HCT116 (cell line): ENCODE data around the gene CACNA1C. TPM values are rescaled to one million over a fixed set of nuclear protein-coding genes. Genes with fewer than 3 reads are reported as not detected.

Experiments
- ATAC-seq: fragments of 200-7000 bp; cut with Tn5 transposase; 2 replicates; pipeline ENCODE4 v1.9.1; 2020; ENCODE audit warnings: mild to moderate bottlenecking, moderate library complexity
- BruUV-seq: library from RNA; stranded (reverse); fragments of 400-500 nt; replicated peaks from 2 replicates; lab custom pipeline; 2021; lab: Mats Ljungman, UMichigan
- CTCF ChIA-PET: fragments of 300-600 bp; sonication (Branson Sonifier 250); formaldehyde crosslinking; loops from one replicate; lab custom pipeline; 2021; ENCODE audit warnings: antibody characterized with exemption; lab: Charles Lee
- POLR2A ChIA-PET: fragments of 300-600, 350-600 bp; sonication (Branson Sonifier 250); formaldehyde crosslinking; loops from one replicate; lab custom pipeline; 2021; ENCODE audit warnings: antibody characterized with exemption; lab: Charles Lee
- RAD21 ChIA-PET, 2 experiments: fragments of 300-600 bp; sonication (Branson Sonifier 250); formaldehyde crosslinking; loops; one replicate each; lab custom pipeline; 2023; ENCODE audit warnings: low total read pairs in 2 of 2; ENCODE audit not compliant: uncharacterized antibody in 2 of 2, unreplicated experiment in 2 of 2, low non-redundant PET in 1 of 2; lab: Charles Lee
- DNase-seq: peaks from one replicate; pipeline ENCODE4 v3.0.0-alpha.2; 2010; ENCODE audit warnings: low read depth, low spot score
- H2AFZ ChIP-seq: fragments of 200-600 bp; shearing (Covaris generic), sonication (generic); 2 replicates; pipeline ENCODE4 v1.6.1; 2017; ENCODE audit warnings: low read depth, mixed run types, mixed read lengths, antibody characterized with exemption, low read length; ENCODE audit not compliant: poor library complexity, severe bottlenecking
- H3K27ac ChIP-seq: 2 replicates; pipeline ENCODE4 v1.5.1; 2012; ENCODE audit warnings: low read depth, low read length
- H3K27me3 ChIP-seq: fragments of 200-600 bp; sonication (generic); 2 replicates; pipeline ENCODE4 v1.6.1; 2016; ENCODE audit warnings: mixed run types, low read length, mixed read lengths; ENCODE audit not compliant: insufficient read depth
- H3K36me3 ChIP-seq, 2 experiments: fragments of 200-500 bp in 1 of 2; fragments of 200-600 bp in 1 of 2; sonication (Bioruptor generic) in 1 of 2; sonication (generic) in 1 of 2; 2 replicates each; pipeline versions ENCODE4 v1.5.1 to v1.6.1; 2014 to 2016; ENCODE audit warnings: low read length in 2 of 2, inconsistent platforms in 1 of 2, mixed read lengths in 1 of 2, mixed run types in 1 of 2; ENCODE audit not compliant: insufficient read depth in 2 of 2, control insufficient read depth in 1 of 2
- H3K4me1 ChIP-seq, 2 experiments: fragments of 200-600 bp in 1 of 2; sonication (generic) in 1 of 2; 2 replicates each; pipeline versions ENCODE4 v1.5.1 to v1.6.1; 2012 to 2017; ENCODE audit warnings: low read length in 2 of 2, inconsistent platforms in 1 of 2, mild to moderate bottlenecking in 1 of 2, mixed read lengths in 1 of 2, mixed run types in 1 of 2, moderate library complexity in 1 of 2; ENCODE audit not compliant: insufficient read depth in 2 of 2, control insufficient read depth in 1 of 2
- H3K4me2 ChIP-seq: fragments of 200-600 bp; sonication (generic); 2 replicates; pipeline ENCODE4 v1.6.1; 2017; ENCODE audit warnings: mixed run types, low read length, mixed read lengths
- H3K4me3 ChIP-seq, 2 experiments: fragments of 200-600 bp in 1 of 2; sonication (generic) in 1 of 2; replicated peaks in 1 of 2; 2 replicates each; pipeline ENCODE4 v1.5.1; 2011 to 2016; ENCODE audit warnings: low read length in 2 of 2, control low read depth in 1 of 2, low read depth in 1 of 2, mild to moderate bottlenecking in 1 of 2, mixed read lengths in 1 of 2, mixed run types in 1 of 2
- H3K79me2 ChIP-seq: fragments of 200-600 bp; sonication (generic); 2 replicates; pipeline ENCODE4 v1.6.1; 2017; ENCODE audit warnings: mild to moderate bottlenecking, mixed run types, low read length, moderate library complexity, mixed read lengths; ENCODE audit not compliant: insufficient read depth
- H3K9ac ChIP-seq: fragments of 200-600 bp; sonication (generic); 2 replicates; pipeline ENCODE4 v1.6.1; 2016; ENCODE audit warnings: low read length, mixed read lengths
- H3K9me2 ChIP-seq: fragments of 200-600 bp; sonication (generic), shearing (Covaris generic); 2 replicates; pipeline ENCODE4 v1.6.1; 2017; ENCODE audit warnings: mixed run types, mild to moderate bottlenecking, moderate library complexity; ENCODE audit not compliant: insufficient read depth
- H3K9me3 ChIP-seq, 2 experiments: fragments of 200-500 bp in 1 of 2; fragments of 200-600 bp in 1 of 2; sonication (Bioruptor generic) in 1 of 2; sonication (generic) in 1 of 2; 2 replicates each; pipeline ENCODE4 v1.6.1; 2014 to 2017; ENCODE audit warnings: low read length in 2 of 2, mixed read lengths in 2 of 2, inconsistent platforms in 1 of 2, low read depth in 1 of 2, mild to moderate bottlenecking in 1 of 2, mixed run types in 1 of 2, moderate library complexity in 1 of 2; ENCODE audit not compliant: control insufficient read depth in 1 of 2, insufficient read depth in 1 of 2
- H4K20me1 ChIP-seq: fragments of 200-600 bp; sonication (generic), shearing (Covaris generic); 2 replicates; pipeline ENCODE4 v1.6.1; 2017; ENCODE audit warnings: mixed run types, mild to moderate bottlenecking, moderate library complexity; ENCODE audit not compliant: insufficient read depth
- CEBPB ChIP-seq: IDR thresholded peaks from 2 replicates; pipeline ENCODE4 v1.6.1; 2012; ENCODE audit warnings: low read depth
- ELF1 ChIP-seq: IDR thresholded peaks from 2 replicates; pipeline ENCODE4 v1.6.1; 2012; ENCODE audit warnings: low read depth, borderline replicate concordance
- POLR2AphosphoS5 ChIP-seq: IDR thresholded peaks from 2 replicates; pipeline ENCODE4 v1.6.1; 2011; ENCODE audit warnings: mild to moderate bottlenecking, low read depth, low read length, moderate library complexity
- RAD21 ChIP-seq: IDR thresholded peaks from 2 replicates; pipeline ENCODE4 v1.6.1; 2012; ENCODE audit warnings: low read depth, mild to moderate bottlenecking
- SP1 ChIP-seq: IDR thresholded peaks from 2 replicates; pipeline ENCODE4 v1.6.1; 2012; ENCODE audit warnings: low read depth
- intact Hi-C: fragments of 100-400 bp; cut with micrococcal nuclease; formaldehyde crosslinking; loops from 2 replicates; pipeline ENCODE4 v1.10.0; 2022
- total RNA-seq: library from RNA; stranded (reverse); gene quantifications from one replicate; pipeline ENCODE4 v1.2.1, GENCODE V29; 2021; ENCODE audit not compliant: unreplicated experiment
- TF ChIP-seq, protein P1 (sequence below): IDR thresholded peaks from 2 replicates; pipeline ENCODE4 v1.6.1; 2012

Gene CACNA1C
- total RNA-seq, 1 experiment from 2014 or later, result 0.05 TPM

GRCh38 chr12:2634471-2634870, 581.7 kb downstream of the CACNA1C start:
- no peak overlapping the region for H3K9ac ChIP-seq
- H3K27me3 ChIP-seq, result peaks cover 5% of the 10 kb centered on the region; the same call in 1 of the 2 replicates
- TF ChIP-seq CEBPB, result no peak
- no peak for TF ChIP-seq SP1
- no peak overlapping the region for H3K4me2 ChIP-seq
- H3K9me2 ChIP-seq, result no peaks in the 10 kb centered on the region
- H3K4me3 ChIP-seq, result no peak overlapping the region
- intact Hi-C loops, result no loop called here
- RAD21 ChIA-PET, result no interaction called here
- no peaks in the 10 kb centered on the region for H3K9me3 ChIP-seq
- no peaks in the 10 kb centered on the region for H4K20me1 ChIP-seq
- no TSS peak for BruUV-seq
- CTCF ChIA-PET, result no interaction called here
- no peaks in the 10 kb centered on the region for H3K79me2 ChIP-seq
- no peak overlapping the region for H3K27ac ChIP-seq
- H2AFZ ChIP-seq, result no peak overlapping the region
- DNase-seq (no peak), ATAC-seq (no peak)
- POLR2A ChIA-PET, result no interaction called here
- H3K4me1 ChIP-seq, result peaks cover 0 to under 1% of the 10 kb centered on the region in 2 experiments; a peak in 2 of 4 replicates
- H3K36me3 ChIP-seq, result no peaks in the 10 kb centered on the region

DNA sequence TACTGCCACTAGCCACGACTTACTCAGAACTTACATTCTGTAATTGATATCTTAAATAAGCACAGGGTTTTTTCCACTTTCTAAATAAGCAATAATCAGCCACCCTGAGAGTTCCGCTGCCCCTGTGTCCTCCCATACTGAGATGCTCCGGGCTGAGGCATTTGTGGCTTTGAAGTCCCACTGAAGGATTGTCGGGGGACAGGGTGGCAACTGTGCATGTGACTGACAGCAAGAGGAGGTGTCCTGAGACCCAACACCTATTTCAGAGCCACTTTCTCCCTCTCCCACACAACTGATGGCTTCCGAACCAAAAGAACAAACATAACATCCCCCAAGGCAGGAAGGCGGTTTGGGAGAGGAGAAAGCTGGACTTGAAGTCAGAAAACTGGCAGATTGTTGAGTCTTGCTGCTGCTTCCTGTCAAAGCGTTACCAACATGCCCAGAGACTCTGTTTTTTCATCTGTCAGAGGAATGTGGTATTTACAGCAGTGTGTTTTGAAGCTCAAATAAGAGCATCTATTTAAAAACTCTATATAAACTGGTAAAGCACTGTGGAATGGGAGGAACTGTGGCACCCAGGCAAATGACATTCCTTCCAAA, 584.1 kb downstream of the CACNA1C start:
- Histone ChIP-seq H3K4me2 (no peak overlapping the region), H3K9ac (no peak overlapping the region), H3K79me2 (no peaks in the 10 kb centered on the region), H3K4me1 (peaks cover 22 to 25% of the 10 kb centered on the region in 2 experiments), H3K4me3 (no peak overlapping the region), H4K20me1 (no peaks in the 10 kb centered on the region), H3K27me3 (peaks cover 3% of the 10 kb centered on the region; the same call in 1 of the 2 replicates), H3K9me2 (no peaks in the 10 kb centered on the region), H3K9me3 (no peaks in the 10 kb centered on the region), H3K36me3 (no peaks in the 10 kb centered on the region), H3K27ac (no peak overlapping the region), H2AFZ (no peak overlapping the region)
- RAD21 ChIA-PET, result no interaction called here
- BruUV-seq, result no TSS peak
- POLR2A ChIA-PET, result no interaction called here
- DNase-seq (no peak), ATAC-seq (no peak)
- TF ChIP-seq CEBPB (no peak), RAD21 (no peak), ELF1 (no peak), POLR2AphosphoS5 (no peak)
- TF ChIP-seq, protein P1, sequence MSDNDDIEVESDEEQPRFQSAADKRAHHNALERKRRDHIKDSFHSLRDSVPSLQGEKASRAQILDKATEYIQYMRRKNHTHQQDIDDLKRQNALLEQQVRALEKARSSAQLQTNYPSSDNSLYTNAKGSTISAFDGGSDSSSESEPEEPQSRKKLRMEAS, result no peak
- intact Hi-C loops, result no loop called here
- CTCF ChIA-PET, result no interaction called here
